K562 (cell line): ENCODE measurements around the gene ZNF747. TPM values are rescaled to one million over a fixed set of nuclear protein-coding genes. Genes with fewer than 3 reads are reported as not detected.

Source experiments
- ATAC-seq: fragments of 200-7000 bp; cut with Tn5 transposase; 3 replicates; pipeline ENCODE4 v1.9.1; 2020; ENCODE audit warnings: moderate library complexity
- BruUV-seq: library from RNA; stranded (reverse); fragments of 400-500 nt; replicated peaks from 2 replicates; lab custom pipeline; 2021; lab: Mats Ljungman, UMichigan
- CTCF ChIA-PET: fragments of 300-600 bp; formaldehyde crosslinking; extraction: SDS; loops from one replicate; lab custom pipeline; 2021; ENCODE audit warnings: low intra/inter-chr PET ratio; lab: Yijun Ruan, JAX
- POLR2A ChIA-PET: fragments of 300-600, 350-650 bp; sonication (Branson Sonifier 250); formaldehyde crosslinking; extraction: SDS; loops from one replicate; lab custom pipeline; 2021; ENCODE audit warnings: antibody characterized with exemption, inconsistent platforms; lab: Yijun Ruan, JAX
- DNase-seq, 4 experiments: peaks; one replicate each; pipeline versions ENCODE4 v3.0.0 to v3.0.0-alpha.2; 2011 to 2018; ENCODE audit warnings: low spot score in 3 of 4, mixed read lengths in 3 of 4; ENCODE audit errors: extremely low read depth in 1 of 4
- FAIRE-seq: peaks from 2 replicates; lab custom pipeline; 2011; peaks lifted over from hg19 to GRCh38; lab: Jason Lieb, UNC
- H2AFZ ChIP-seq: 2 replicates; pipeline ENCODE4 v1.6.0; 2011; ENCODE audit warnings: low read depth, low read length, control low read depth, inconsistent platforms
- H3K27ac ChIP-seq: fragments of 200-600 bp; 3 replicates; pipeline ENCODE4 v1.8.0; 2011; ENCODE audit warnings: low read depth, mild to moderate bottlenecking, control low read depth, inconsistent platforms, low read length, moderate library complexity, mixed read lengths; ENCODE audit errors: extremely low read depth
- H3K27me3 ChIP-seq, 2 experiments: fragments of 300-600 bp in 1 of 2; 2 replicates in 1 of 2; 3 replicates in 1 of 2; pipeline versions ENCODE4 v1.6.0 to v1.8.0; 2011; ENCODE audit warnings: inconsistent platforms in 2 of 2, low read length in 2 of 2, mild to moderate bottlenecking in 1 of 2, mixed read lengths in 1 of 2, moderate library complexity in 1 of 2; ENCODE audit not compliant: control insufficient read depth in 2 of 2, insufficient read depth in 2 of 2
- H3K36me3 ChIP-seq: fragments of 300-600 bp; 3 replicates; pipeline ENCODE4 v1.8.0; 2011; ENCODE audit warnings: mild to moderate bottlenecking, low read length, inconsistent platforms; ENCODE audit not compliant: control insufficient read depth, insufficient read depth
- H3K4me1 ChIP-seq, 2 experiments: fragments of 200-600 bp in 1 of 2; replicated peaks in 1 of 2; 2 replicates in 1 of 2; 3 replicates in 1 of 2; pipeline versions ENCODE4 v1.5.1 to v1.8.0; 2011; ENCODE audit warnings: inconsistent platforms in 2 of 2, low read length in 2 of 2, mild to moderate bottlenecking in 1 of 2, mixed read lengths in 1 of 2, moderate library complexity in 1 of 2; ENCODE audit not compliant: control insufficient read depth in 2 of 2, insufficient read depth in 2 of 2
- H3K4me2 ChIP-seq: 2 replicates; pipeline ENCODE4 v1.6.1; 2011; ENCODE audit warnings: low read length, control low read depth, inconsistent platforms, mixed read lengths; ENCODE audit not compliant: insufficient read depth
- H3K4me3 ChIP-seq: fragments of 200-600 bp; sonication (generic), shearing (Covaris generic); 2 replicates; pipeline ENCODE4 v1.5.1; 2016; ENCODE audit warnings: control low read depth, inconsistent platforms
- H3K79me2 ChIP-seq: fragments of 200-600 bp; 3 replicates; pipeline ENCODE4 v1.8.0; 2011; ENCODE audit warnings: low read length, inconsistent platforms; ENCODE audit not compliant: control insufficient read depth, insufficient read depth
- H3K9ac ChIP-seq, 2 experiments: 2 replicates each; pipeline versions ENCODE4 v1.6.0 to v1.6.1; 2011; ENCODE audit warnings: low read depth in 2 of 2, low read length in 2 of 2, control low read depth in 1 of 2, inconsistent platforms in 1 of 2, mild to moderate bottlenecking in 1 of 2, mixed read lengths in 1 of 2; ENCODE audit not compliant: insufficient read depth in 1 of 2
- H3K9me1 ChIP-seq: one replicate; pipeline ENCODE4 v1.6.0; 2011; ENCODE audit warnings: inconsistent platforms, mild to moderate bottlenecking, low read length, moderate library complexity; ENCODE audit not compliant: control insufficient read depth, insufficient read depth
- H3K9me3 ChIP-seq: replicated peaks from 2 replicates; pipeline ENCODE4 v1.5.1; 2011; ENCODE audit warnings: low read depth, low read length, inconsistent platforms; ENCODE audit not compliant: control insufficient read depth, insufficient read depth
- H4K20me1 ChIP-seq: replicated peaks from 2 replicates; pipeline ENCODE4 v1.6.1; 2011; ENCODE audit warnings: low read length, inconsistent platforms, mixed read lengths; ENCODE audit not compliant: control insufficient read depth, insufficient read depth
- ATF7 ChIP-seq: fragments of 450-650 bp; IDR thresholded peaks from 2 replicates; pipeline ENCODE4 v1.7.1; 2014; ENCODE audit warnings: mild to moderate bottlenecking, moderate library complexity
- GABPA ChIP-seq: fragments of 200-800 bp; sonication (Bioruptor generic); conservative IDR thresholded peaks from 2 replicates; pipeline ENCODE4 v1.6.1; 2016; ENCODE audit warnings: low read depth, missing genetic modification characterization, missing compliant biosample characterization
- HDAC2 ChIP-seq: fragments of 450-650 bp; IDR thresholded peaks from 2 replicates; pipeline ENCODE4 v1.6.1; 2016; ENCODE audit warnings: mild to moderate bottlenecking
- HEY1 ChIP-seq: fragments of 250-450 bp; sonication (Bioruptor Pico); IDR thresholded peaks from 2 replicates; pipeline ENCODE4 v1.5.0; 2020; ENCODE audit warnings: mild to moderate bottlenecking, moderate library complexity, borderline replicate concordance
- JUNB ChIP-seq: fragments of 450-650 bp; formaldehyde crosslinking; conservative IDR thresholded peaks from 2 replicates; pipeline ENCODE4 v1.4.0; 2020; ENCODE audit warnings: mild to moderate bottlenecking
- KAT7 ChIP-seq: sonication (generic); formaldehyde crosslinking; IDR thresholded peaks from 2 replicates; pipeline ENCODE4 v1.8.0; 2022; ENCODE audit warnings: missing genetic modification reagents, mild to moderate bottlenecking, borderline replicate concordance
- MEIS2 ChIP-seq: fragments of 450-650 bp; IDR thresholded peaks from 2 replicates; pipeline ENCODE4 v1.6.1; 2014; ENCODE audit warnings: mild to moderate bottlenecking; ENCODE audit not compliant: partially characterized antibody
- MXD1 ChIP-seq: fragments of 250-450 bp; sonication (Bioruptor Pico); IDR thresholded peaks from 2 replicates; pipeline ENCODE4 v1.8.0; 2021; ENCODE audit warnings: borderline replicate concordance, mild to moderate bottlenecking, moderate library complexity; ENCODE audit not compliant: poor library complexity, severe bottlenecking
- NR1H2 ChIP-seq: sonication (generic); formaldehyde crosslinking; IDR thresholded peaks from 2 replicates; pipeline ENCODE4 v1.4.0; 2020; ENCODE audit warnings: mild to moderate bottlenecking, missing genetic modification reagents
- POLR2H ChIP-seq: IDR thresholded peaks from 2 replicates; pipeline ENCODE4 v1.6.1; 2016; ENCODE audit warnings: missing genetic modification characterization, low read depth, mild to moderate bottlenecking, control low read depth, missing compliant biosample characterization, moderate library complexity
- SNIP1 ChIP-seq: fragments of 450-650 bp; IDR thresholded peaks from 2 replicates; pipeline ENCODE4 v1.7.1; 2017; ENCODE audit warnings: low read depth, mild to moderate bottlenecking
- UBTF ChIP-seq, 2 experiments: IDR thresholded peaks; 2 replicates each; pipeline ENCODE4 v1.6.1; 2012; ENCODE audit warnings: improper control_type of control experiment in 2 of 2, low read depth in 2 of 2, low read length in 2 of 2, borderline replicate concordance in 1 of 2
- ZNF212 ChIP-seq: fragments of 450-650 bp; formaldehyde crosslinking; IDR thresholded peaks from 2 replicates; pipeline ENCODE4 v1.4.0; 2020; ENCODE audit warnings: mild to moderate bottlenecking
- ZNF277 ChIP-seq: fragments of 250-450 bp; sonication (Bioruptor Pico); IDR thresholded peaks from 2 replicates; pipeline ENCODE4 v1.8.0; 2022; ENCODE audit warnings: inconsistent platforms, mild to moderate bottlenecking, moderate library complexity, borderline replicate concordance
- WGBS: fragments of 100-300 bp; shearing (Covaris generic); methylation state at CpG from one replicate; pipeline ENCODE4 v1.1.6; 2016; ENCODE audit warnings: low coverage, mixed read lengths; ENCODE audit not compliant: insufficient coverage; ENCODE audit errors: missing lambda C conversion rate; 5-methylcytosine and 5-hydroxymethylcytosine counted together
- in situ Hi-C: fragments of 300-500 bp; cut with MboI; formaldehyde crosslinking; loops from 4 replicates; pipeline ENCODE4 v1.15.0; 2018; ENCODE audit warnings: inconsistent platforms, mixed read lengths
- intact Hi-C: fragments of 100-400 bp; cut with micrococcal nuclease; formaldehyde crosslinking; loops from 2 replicates; pipeline ENCODE4 v1.14.2; 2022
- polyA plus RNA-seq, 8 experiments: library from polyadenylated mRNA; depleted of rRNA in 4 of 8; stranded (reverse) in 5 of 8; unstranded in 3 of 8; fragments of >200 nt; fragmentation: Nextera tagmentation in 2 of 8; fragmentation: Illumina TruSeq in 1 of 8; extraction: Ambion mirVana in 2 of 8; extraction: Trizol in 1 of 8; gene quantifications; 2 replicates each; pipeline versions ENCODE4 v1.2.1 to v1.2.3, GENCODE V29; 2011 to 2014; ENCODE audit warnings: inconsistent platforms in 1 of 8, missing spikeins in 1 of 8
- total RNA-seq, 7 experiments: library from RNA; depleted of rRNA in 6 of 7; stranded (reverse); fragments of >200 nt in 6 of 7; fragmentation: Illumina TruSeq in 2 of 7; extraction: Trizol in 2 of 7; gene quantifications; 2 replicates each; pipeline versions ENCODE4 v1.2.1 to v1.2.3, GENCODE V29; 2011 to 2021; ENCODE audit warnings: low replicate concordance in 1 of 7

Gene ZNF747
- total and polyA plus RNA-seq, 9 of the 15 experiments (the other 6 are each of a cell fraction or from before 2014, with no cell fraction given), result 0.14 to 3.3 (median 1.5) TPM

GRCh38 chr16:30535106-30535776, 583 bp upstream of the ZNF747 start:
- in situ Hi-C loops, result no loop called here
- H3K79me2 ChIP-seq, result peaks cover 36% of the 10 kb centered on the region
- WGBS, result 3% methylated on average over 18 of the region's 18 CpGs
- H3K27me3 ChIP-seq, result no peaks in the 10 kb centered on the region
- ChIA-PET CTCF (no interaction called here), POLR2A (interaction anchor here (0.6 to 4.0 kb wide), 21 partner anchors 8 to 745 kb away, joined by 3 to 31 read pairs (median 5); partner anchors contain the start of genes ZNF688 and ZNF764)
- H3K9ac ChIP-seq, result peak overlapping the region; percentile 88 to 91
- peak; percentile 6 for ATAC-seq
- H4K20me1 ChIP-seq, result no peaks in the 10 kb centered on the region
- DNase-seq, result no peak
- peak overlapping the region; percentile 98 for H2AFZ ChIP-seq
- FAIRE-seq, result no peak
- H3K4me2 ChIP-seq, result peak overlapping the region; percentile 97
- H3K27ac ChIP-seq, result peak overlapping the region; percentile 96
- H3K4me1 ChIP-seq, result peaks cover 11 to 54% of the 10 kb centered on the region in 2 experiments; a peak in 4 of 5 replicates
- BruUV-seq, result TSS peak; percentile 90
- H3K9me1 ChIP-seq, result no peaks in the 10 kb centered on the region
- no peaks in the 10 kb centered on the region; the same call in 2 of the 3 replicates for H3K36me3 ChIP-seq
- no peaks in the 10 kb centered on the region for H3K9me3 ChIP-seq
- peak overlapping the region; percentile 49 for H3K4me3 ChIP-seq
- intact Hi-C loops, result loop anchor here (2.0 to 10.0 kb wide), 2 partner anchors 88 to 160 kb away; partner anchors contain the start of gene SRCAP
- TF ChIP-seq ZNF277 (CRISPR knock-in tag) (no peak), NR1H2 (peak; percentile 57), SNIP1 (no peak), ATF7 (peak; percentile 6; the same call in 1 of the 2 replicates), MXD1 (CRISPR knock-in tag) (no peak), HEY1 (0 out of 2 replicates have a peak, but pooled peaks have one; percentile 22), UBTF (IDR thresholded peaks at IDR 0.05; ENCODE audit: borderline replicate concordance in 1 of 2, low read depth in 2 of 2, low read length in 2 of 2) (0 out of 4 replicates have a peak, but pooled peaks of 1 of the 2 experiments have one; percentile 8), MEIS2 (no peak), ZNF212 (no peak), KAT7 (0 out of 2 replicates have a peak, but pooled peaks have one; percentile 10), HDAC2 (no peak), JUNB (CRISPR knock-in tag) (no peak), POLR2H (tag) (peak; percentile 78; the same call in 1 of the 2 replicates), GABPA (tag) (peak; percentile 68)
